Measurements from ENCODE around the gene GRK5.

The GRK5 gene

GRCh38 chr10:119395280-119396007 lies 188.1 kb downstream of the GRK5 start:
- Histone ChIP-seq H3K4me3 (ENCODE audit: low read length) (no peak overlapping the region), H3K9me3 (ENCODE audit: control insufficient read depth, low read length) (no peaks in the 10 kb centered on the region), H3K9ac (ENCODE audit: low read length) (no peak overlapping the region), H3K4me1 (ENCODE audit: control insufficient read depth, insufficient read depth, low read length) (peaks cover 27% of the 10 kb centered on the region), H3K27me3 (replicated peaks; ENCODE audit: control insufficient read depth, insufficient read depth, low read length) (no peaks in the 10 kb centered on the region), H3K36me3 (ENCODE audit: control insufficient read depth, insufficient read depth, low read length, severe bottlenecking) (peaks cover 5% of the 10 kb centered on the region)
- DNase-seq (ENCODE audit: low read depth) = no peak

GRCh38 chr10:119396008-119396708 lies 188.8 kb downstream of the GRK5 start:
- H3K4me1 ChIP-seq (ENCODE audit: control insufficient read depth, insufficient read depth, low read length) = peaks cover 28% of the 10 kb centered on the region
- H3K4me3 ChIP-seq (ENCODE audit: low read length) = no peak overlapping the region
- no peak for DNase-seq (ENCODE audit: low read depth)
- peaks cover 5% of the 10 kb centered on the region for H3K36me3 ChIP-seq (ENCODE audit: control insufficient read depth, insufficient read depth, low read length, severe bottlenecking)
- H3K9ac ChIP-seq (ENCODE audit: low read length) = no peak overlapping the region
- no peaks in the 10 kb centered on the region for H3K9me3 ChIP-seq (ENCODE audit: control insufficient read depth, low read length)
- H3K27me3 ChIP-seq (replicated peaks; ENCODE audit: control insufficient read depth, insufficient read depth, low read length) = no peaks in the 10 kb centered on the region

- Histone ChIP-seq H3K4me3 (ENCODE audit: low read length) (no peak overlapping the region), H3K36me3 (ENCODE audit: control insufficient read depth, insufficient read depth, low read length, severe bottlenecking) (peaks cover 5% of the 10 kb centered on the region), H3K9ac (ENCODE audit: low read length) (no peak overlapping the region), H3K9me3 (ENCODE audit: control insufficient read depth, low read length) (no peaks in the 10 kb centered on the region), H3K27me3 (replicated peaks; ENCODE audit: control insufficient read depth, insufficient read depth, low read length) (no peaks in the 10 kb centered on the region), H3K4me1 (ENCODE audit: control insufficient read depth, insufficient read depth, low read length) (peaks cover 32% of the 10 kb centered on the region)
- DNase-seq (ENCODE audit: low read depth) = no peak
Observed at GRCh38 chr10:119396709-119397071, 189.3 kb downstream of the GRK5 start.

- Histone ChIP-seq H3K4me3 (ENCODE audit: low read length) (no peak overlapping the region), H3K9me3 (ENCODE audit: control insufficient read depth, low read length) (no peaks in the 10 kb centered on the region), H3K4me1 (ENCODE audit: control insufficient read depth, insufficient read depth, low read length) (peaks cover 32% of the 10 kb centered on the region), H3K9ac (ENCODE audit: low read length) (no peak overlapping the region), H3K27me3 (replicated peaks; ENCODE audit: control insufficient read depth, insufficient read depth, low read length) (no peaks in the 10 kb centered on the region), H3K36me3 (ENCODE audit: control insufficient read depth, insufficient read depth, low read length, severe bottlenecking) (peaks cover 5% of the 10 kb centered on the region)
- DNase-seq (ENCODE audit: low read depth) = no peak
Observed at GRCh38 chr10:119397416-119397815, 190.0 kb downstream of the GRK5 start.

- H3K4me3 ChIP-seq (ENCODE audit: low read length) = no peak overlapping the region
- peaks cover 32% of the 10 kb centered on the region for H3K4me1 ChIP-seq (ENCODE audit: control insufficient read depth, insufficient read depth, low read length)
- peak; percentile 53 for DNase-seq (ENCODE audit: low read depth)
- H3K36me3 ChIP-seq (ENCODE audit: control insufficient read depth, insufficient read depth, low read length, severe bottlenecking) = peaks cover 5% of the 10 kb centered on the region
- no peak overlapping the region for H3K9ac ChIP-seq (ENCODE audit: low read length)
- no peaks in the 10 kb centered on the region for H3K27me3 ChIP-seq (replicated peaks; ENCODE audit: control insufficient read depth, insufficient read depth, low read length)
- H3K9me3 ChIP-seq (ENCODE audit: control insufficient read depth, low read length) = no peaks in the 10 kb centered on the region
Observed at GRCh38 chr10:119398996-119399395, 191.6 kb downstream of the GRK5 start.

GRCh38 chr10:119399466-119399865 lies 192.1 kb downstream of the GRK5 start:
- Histone ChIP-seq H3K9me3 (ENCODE audit: control insufficient read depth, low read length) (no peaks in the 10 kb centered on the region), H3K9ac (ENCODE audit: low read length) (no peak overlapping the region), H3K27me3 (replicated peaks; ENCODE audit: control insufficient read depth, insufficient read depth, low read length) (no peaks in the 10 kb centered on the region), H3K4me3 (ENCODE audit: low read length) (no peak overlapping the region), H3K36me3 (ENCODE audit: control insufficient read depth, insufficient read depth, low read length, severe bottlenecking) (peaks cover 5% of the 10 kb centered on the region), H3K4me1 (ENCODE audit: control insufficient read depth, insufficient read depth, low read length) (peaks cover 32% of the 10 kb centered on the region)
- DNase-seq (ENCODE audit: low read depth) = no peak

GRCh38 chr10:119401671-119402395 lies 194.5 kb downstream of the GRK5 start:
- no peak overlapping the region for H3K4me3 ChIP-seq (ENCODE audit: low read length)

GRCh38 chr10:119403921-119404320 lies 196.6 kb downstream of the GRK5 start:
- Histone ChIP-seq H3K27me3 (replicated peaks; ENCODE audit: control insufficient read depth, insufficient read depth, low read length) (no peaks in the 10 kb centered on the region), H3K9me3 (ENCODE audit: control insufficient read depth, low read length) (no peaks in the 10 kb centered on the region), H3K4me3 (ENCODE audit: low read length) (no peak overlapping the region), H3K4me1 (ENCODE audit: control insufficient read depth, insufficient read depth, low read length) (peaks cover 18% of the 10 kb centered on the region), H3K36me3 (ENCODE audit: control insufficient read depth, insufficient read depth, low read length, severe bottlenecking) (peaks cover 5% of the 10 kb centered on the region), H3K9ac (ENCODE audit: low read length) (no peak overlapping the region)
- no peak for DNase-seq (ENCODE audit: low read depth)

More at GRCh38 chr10:119401671-119402395, 194.5 kb downstream of the GRK5 start:
- Histone ChIP-seq H3K4me1 (ENCODE audit: control insufficient read depth, insufficient read depth, low read length) (peaks cover 20% of the 10 kb centered on the region), H3K27me3 (replicated peaks; ENCODE audit: control insufficient read depth, insufficient read depth, low read length) (no peaks in the 10 kb centered on the region), H3K9ac (ENCODE audit: low read length) (no peak overlapping the region), H3K9me3 (ENCODE audit: control insufficient read depth, low read length) (no peaks in the 10 kb centered on the region), H3K36me3 (ENCODE audit: control insufficient read depth, insufficient read depth, low read length, severe bottlenecking) (peaks cover 5% of the 10 kb centered on the region)
- peak; percentile 94 for DNase-seq (ENCODE audit: low read depth)

GRCh38 chr10:119404719-119405519 lies 197.5 kb downstream of the GRK5 start:
- no peak for DNase-seq (ENCODE audit: low read depth)
- H3K4me1 ChIP-seq (ENCODE audit: control insufficient read depth, insufficient read depth, low read length) = peaks cover 12% of the 10 kb centered on the region
- H3K36me3 ChIP-seq (ENCODE audit: control insufficient read depth, insufficient read depth, low read length, severe bottlenecking) = peaks cover 2% of the 10 kb centered on the region
- H3K4me3 ChIP-seq (ENCODE audit: low read length) = no peak overlapping the region
- H3K9ac ChIP-seq (ENCODE audit: low read length) = no peak overlapping the region
- no peaks in the 10 kb centered on the region for H3K27me3 ChIP-seq (replicated peaks; ENCODE audit: control insufficient read depth, insufficient read depth, low read length)
- no peaks in the 10 kb centered on the region for H3K9me3 ChIP-seq (ENCODE audit: control insufficient read depth, low read length)

- Histone ChIP-seq H3K27me3 (replicated peaks; ENCODE audit: control insufficient read depth, insufficient read depth, low read length) (no peaks in the 10 kb centered on the region), H3K4me1 (ENCODE audit: control insufficient read depth, insufficient read depth, low read length) (peaks cover 12% of the 10 kb centered on the region), H3K4me3 (ENCODE audit: low read length) (no peak overlapping the region), H3K36me3 (ENCODE audit: control insufficient read depth, insufficient read depth, low read length, severe bottlenecking) (no peaks in the 10 kb centered on the region), H3K9ac (ENCODE audit: low read length) (no peak overlapping the region), H3K9me3 (ENCODE audit: control insufficient read depth, low read length) (no peaks in the 10 kb centered on the region)
- DNase-seq (ENCODE audit: low read depth) = no peak
Observed at GRCh38 chr10:119405520-119405807, 198.1 kb downstream of the GRK5 start.

GRCh38 chr10:119406137-119406536 lies 198.8 kb downstream of the GRK5 start:
- Histone ChIP-seq H3K9ac (ENCODE audit: low read length) (no peak overlapping the region), H3K27me3 (replicated peaks; ENCODE audit: control insufficient read depth, insufficient read depth, low read length) (no peaks in the 10 kb centered on the region), H3K36me3 (ENCODE audit: control insufficient read depth, insufficient read depth, low read length, severe bottlenecking) (no peaks in the 10 kb centered on the region), H3K4me1 (ENCODE audit: control insufficient read depth, insufficient read depth, low read length) (peaks cover 11% of the 10 kb centered on the region), H3K9me3 (ENCODE audit: control insufficient read depth, low read length) (no peaks in the 10 kb centered on the region), H3K4me3 (ENCODE audit: low read length) (no peak overlapping the region)
- no peak for DNase-seq (ENCODE audit: low read depth)

Data from adipocyte (in vitro differentiated cells).